Thymus (tissue), 11 donors: ENCODE measurements around the gene AP3M1. TPM values are rescaled to one million over a fixed set of nuclear protein-coding genes. Genes with fewer than 3 reads are reported as not detected.

Experiments used
- DNase-seq, 9 donors: peaks; one replicate each; pipeline ENCODE4 v3.0.0-alpha.2; 2013; ENCODE audit warnings: low spot score in 9 of 9, low read depth in 6 of 9, missing footprints in 1 of 9
- H3K27ac ChIP-seq, 2 donors: one replicate each; pipeline ENCODE4 v1.5.1; 2013; ENCODE audit warnings: control low read depth in 1 of 2, low read depth in 1 of 2, low read length in 1 of 2, mild to moderate bottlenecking in 1 of 2, moderate library complexity in 1 of 2
- H3K27me3 ChIP-seq, 2 donors: one replicate each; pipeline ENCODE4 v1.5.1; 2013; ENCODE audit warnings: low read length in 1 of 2; ENCODE audit not compliant: control insufficient read depth in 2 of 2, insufficient read depth in 1 of 2
- H3K36me3 ChIP-seq, 2 donors: one replicate each; pipeline ENCODE4 v1.5.1; 2013; ENCODE audit warnings: low read length in 1 of 2, mild to moderate bottlenecking in 1 of 2, moderate library complexity in 1 of 2; ENCODE audit not compliant: control insufficient read depth in 2 of 2, insufficient read depth in 2 of 2
- H3K4me1 ChIP-seq, 2 donors: one replicate each; pipeline ENCODE4 v1.5.1; 2013; ENCODE audit warnings: low read length in 2 of 2; ENCODE audit not compliant: control insufficient read depth in 2 of 2, insufficient read depth in 2 of 2
- H3K4me3 ChIP-seq, 2 donors: one replicate each; pipeline ENCODE4 v1.5.1; 2013; ENCODE audit warnings: low read length in 2 of 2, control low read depth in 1 of 2, mild to moderate bottlenecking in 1 of 2
- H3K9me3 ChIP-seq, 2 donors: one replicate each; pipeline ENCODE4 v1.5.1; 2013; ENCODE audit warnings: low read length in 1 of 2, mild to moderate bottlenecking in 1 of 2; ENCODE audit not compliant: control insufficient read depth in 2 of 2, insufficient read depth in 1 of 2
- WGBS: extraction: QIAGEN DNeasy Blood & Tissue Kit; methylation state at CpG from one replicate; pipeline ENCODE4 v1.1.7; 2013; 5-methylcytosine and 5-hydroxymethylcytosine counted together
- polyA plus RNA-seq: library from polyadenylated mRNA; stranded (reverse); fragments of 200-250 nt; gene quantifications from one replicate; pipeline ENCODE4 v1.2.3, GENCODE V29; 2013
- total RNA-seq: library from RNA; stranded (reverse); fragments of 120-200 nt; gene quantifications from one replicate; pipeline ENCODE4 v1.2.4, GENCODE V29; 2013
- donor health status: healthy.

AP3M1 gene
- total and polyA plus RNA-seq, 2 donors, result 14.9 to 31.0 TPM

DNA sequence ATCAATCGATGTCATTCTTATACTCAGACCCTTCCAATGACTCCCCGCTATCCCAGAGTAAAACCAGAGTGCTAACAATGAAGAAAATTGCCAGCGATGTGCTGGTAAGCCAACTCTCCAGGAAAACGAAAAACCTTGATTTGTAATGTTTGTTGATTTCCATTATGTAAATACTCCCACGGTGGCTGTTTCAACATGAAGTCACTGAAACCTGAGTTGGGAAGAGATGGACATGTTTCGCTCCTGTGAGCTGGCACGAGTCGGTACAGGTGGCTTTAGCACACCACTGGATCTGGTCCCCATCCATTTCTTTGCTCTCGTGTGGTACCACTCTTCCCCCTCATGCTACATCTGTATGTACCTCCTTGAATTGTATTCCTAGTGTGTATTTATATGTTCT lies 52.9 kb downstream of the AP3M1 start:
- H3K27ac ChIP-seq, result no peak overlapping the region
- DNase-seq, result no peak
- H3K9me3 ChIP-seq, result no peaks in the 10 kb centered on the region
- H3K4me1 ChIP-seq, result no peaks in the 10 kb centered on the region
- no peaks in the 10 kb centered on the region for H3K36me3 ChIP-seq
- H3K4me3 ChIP-seq, result no peak overlapping the region
- H3K27me3 ChIP-seq, result no peaks in the 10 kb centered on the region
- 96% methylated on average over 9 of the region's 9 CpGs for WGBS

DNA sequence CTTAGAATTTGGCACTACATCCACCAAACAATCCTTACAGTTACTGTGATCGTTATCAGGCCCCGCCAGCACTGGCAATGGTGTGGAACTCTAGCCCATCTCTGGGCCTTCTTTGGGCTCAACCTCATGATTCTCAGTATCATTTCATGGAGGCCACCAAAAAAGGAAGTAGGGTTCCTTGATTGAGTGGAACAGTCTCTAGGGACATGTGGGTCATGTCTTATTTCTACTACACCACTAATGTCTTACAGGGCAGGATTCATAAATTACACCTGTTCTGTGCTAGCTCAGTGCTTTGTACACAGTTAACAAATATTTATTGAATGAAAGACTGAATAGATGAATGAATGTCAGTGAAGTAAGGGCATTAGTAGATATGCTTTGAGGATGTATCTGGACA lies 53.9 kb downstream of the AP3M1 start:
- DNase-seq, result no peak
- Histone ChIP-seq H3K27me3 (no peaks in the 10 kb centered on the region), H3K4me1 (no peaks in the 10 kb centered on the region), H3K4me3 (no peak overlapping the region), H3K27ac (no peak overlapping the region), H3K9me3 (no peaks in the 10 kb centered on the region), H3K36me3 (no peaks in the 10 kb centered on the region)
- WGBS, result 98% methylated on average over 2 of the region's 2 CpGs

DNA sequence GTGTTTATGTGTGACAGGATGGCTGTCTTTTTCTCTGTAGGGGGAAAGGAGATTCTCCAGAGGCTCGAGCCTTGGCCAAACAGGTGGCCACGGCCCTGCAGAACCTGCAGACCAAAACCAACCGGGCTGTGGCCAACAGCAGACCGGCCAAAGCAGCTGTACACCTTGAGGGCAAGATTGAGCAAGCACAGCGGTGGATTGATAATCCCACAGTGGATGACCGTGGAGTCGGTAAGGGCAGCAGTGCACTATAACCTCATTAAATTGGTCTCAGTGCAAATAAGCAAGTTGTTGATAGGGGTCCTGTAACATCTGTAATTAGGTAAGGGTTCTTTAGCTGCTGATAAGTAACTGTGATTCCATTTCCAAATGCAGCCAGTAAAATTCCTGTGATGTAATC lies 56.4 kb downstream of the AP3M1 start:
- no peak for DNase-seq
- no peak overlapping the region for H3K4me3 ChIP-seq
- no peak overlapping the region for H3K27ac ChIP-seq
- no peaks in the 10 kb centered on the region for H3K36me3 ChIP-seq
- no peaks in the 10 kb centered on the region for H3K4me1 ChIP-seq
- 96% methylated on average over 7 of the region's 7 CpGs for WGBS
- H3K27me3 ChIP-seq, result no peaks in the 10 kb centered on the region
- H3K9me3 ChIP-seq, result no peaks in the 10 kb centered on the region

DNA sequence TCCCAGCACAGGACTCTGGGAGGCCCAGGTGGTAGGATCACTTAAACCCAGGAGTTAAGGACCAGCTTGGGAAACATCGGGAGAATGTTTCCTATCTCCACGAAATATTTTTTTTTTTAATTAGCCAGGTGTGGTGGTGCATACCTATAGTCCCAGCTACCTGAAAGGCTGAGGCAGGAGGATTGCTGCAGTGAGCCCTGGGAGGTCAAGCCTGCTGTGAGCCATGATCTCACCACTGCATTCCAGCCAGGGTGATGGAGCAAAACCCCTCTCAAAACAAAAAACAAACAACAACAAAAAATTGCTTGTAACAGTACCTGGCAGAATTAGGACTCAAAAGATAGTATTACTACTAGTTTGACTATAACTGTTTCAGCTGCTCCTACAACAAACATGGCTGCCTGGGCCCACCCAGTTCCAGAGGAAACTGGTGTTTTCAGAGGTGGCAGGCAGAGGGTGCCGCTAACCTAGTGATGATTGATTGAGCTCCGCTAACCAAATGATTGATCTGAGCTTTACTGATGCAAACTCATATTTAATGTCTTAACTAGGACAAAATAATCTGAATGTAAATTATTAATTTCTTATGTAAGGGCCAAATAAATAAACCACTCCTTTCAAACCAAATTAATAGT lies 57.0 kb downstream of the AP3M1 start:
- Histone ChIP-seq H3K27ac (no peak overlapping the region), H3K4me1 (no peaks in the 10 kb centered on the region), H3K27me3 (no peaks in the 10 kb centered on the region), H3K9me3 (no peaks in the 10 kb centered on the region), H3K36me3 (peaks cover 0 to 3% of the 10 kb centered on the region in 2 donors), H3K4me3 (no peak overlapping the region)
- DNase-seq, result no peak
- WGBS, result 97% methylated on average over 4 of the region's 4 CpGs

DNA sequence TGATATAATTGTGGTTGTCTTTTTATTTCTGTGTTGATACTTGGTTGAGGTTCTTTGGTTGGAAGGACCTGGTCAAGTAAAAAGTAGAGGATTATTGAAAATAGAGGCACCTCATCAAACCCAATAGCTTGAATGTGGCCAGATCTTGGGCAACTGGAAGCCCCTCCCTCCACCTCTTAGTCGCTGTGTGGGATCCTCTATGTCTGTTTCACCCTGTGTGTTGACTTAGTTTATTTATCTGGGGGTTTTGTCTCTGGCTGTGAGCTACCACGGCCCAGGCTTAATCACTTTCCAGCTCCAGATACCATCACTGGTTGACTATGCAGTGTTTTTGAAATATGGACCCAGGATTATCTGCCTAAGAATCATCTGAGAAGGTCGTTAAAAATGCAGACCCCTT lies 58.3 kb downstream of the AP3M1 start:
- WGBS, result 97% methylated on average over 3 of the region's 3 CpGs
- peaks cover 0 to 3% of the 10 kb centered on the region in 2 donors for H3K36me3 ChIP-seq
- no peak overlapping the region for H3K4me3 ChIP-seq
- H3K9me3 ChIP-seq, result no peaks in the 10 kb centered on the region
- DNase-seq, result no peak
- no peaks in the 10 kb centered on the region for H3K4me1 ChIP-seq
- H3K27me3 ChIP-seq, result no peaks in the 10 kb centered on the region
- H3K27ac ChIP-seq, result no peak overlapping the region

DNA sequence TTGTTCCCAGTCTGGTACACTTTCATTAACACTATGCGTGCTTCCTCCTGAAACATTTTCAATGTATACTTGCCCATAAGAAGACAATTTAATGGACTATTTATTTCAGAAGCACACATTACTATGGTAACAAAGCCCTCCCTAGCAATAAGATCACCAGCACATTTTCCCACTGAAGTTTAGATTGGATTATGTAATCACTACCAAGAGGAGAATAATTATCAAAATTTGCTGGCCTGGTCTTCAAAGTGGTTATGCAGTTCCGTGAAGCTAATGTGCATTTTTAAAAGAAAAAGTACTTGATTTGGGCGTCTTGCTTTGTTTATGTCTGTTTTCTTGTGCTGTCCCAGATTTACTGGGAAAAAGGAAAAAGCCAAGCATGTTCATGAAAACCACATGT lies 61.9 kb downstream of the AP3M1 start:
- Histone ChIP-seq H3K9me3 (no peaks in the 10 kb centered on the region), H3K27ac (no peak overlapping the region), H3K4me3 (no peak overlapping the region), H3K36me3 (peaks cover 0 to 3% of the 10 kb centered on the region in 2 donors), H3K4me1 (no peaks in the 10 kb centered on the region), H3K27me3 (no peaks in the 10 kb centered on the region)
- DNase-seq, result no peak
- WGBS, result 65% methylated on average over 3 of the region's 3 CpGs

DNA sequence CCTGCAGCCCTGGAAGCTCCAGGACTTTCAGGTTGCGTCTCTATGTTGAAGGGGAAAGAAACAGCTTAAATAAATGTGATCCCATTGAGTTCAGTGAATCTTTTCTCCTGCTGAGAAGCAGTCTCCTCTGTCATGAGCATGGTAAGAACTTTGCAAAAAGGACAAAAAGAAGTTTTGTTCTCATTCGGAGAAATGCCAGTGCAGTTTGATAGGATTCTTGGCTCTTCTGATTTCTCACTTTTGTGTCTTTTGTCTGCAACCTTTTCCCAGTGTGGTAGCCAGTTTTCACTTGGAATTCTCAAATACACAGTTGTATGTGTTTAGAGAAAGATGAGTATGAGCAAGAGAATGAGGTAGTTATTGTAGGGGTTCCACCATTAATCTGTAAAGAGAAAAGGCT lies 64.3 kb downstream of the AP3M1 start:
- Histone ChIP-seq H3K9me3 (no peaks in the 10 kb centered on the region), H3K36me3 (peaks cover 0 to 3% of the 10 kb centered on the region in 2 donors), H3K27ac (no peak overlapping the region), H3K27me3 (no peaks in the 10 kb centered on the region), H3K4me3 (no peak overlapping the region), H3K4me1 (no peaks in the 10 kb centered on the region)
- 99% methylated on average over 2 of the region's 2 CpGs for WGBS
- DNase-seq, result no peak

DNA sequence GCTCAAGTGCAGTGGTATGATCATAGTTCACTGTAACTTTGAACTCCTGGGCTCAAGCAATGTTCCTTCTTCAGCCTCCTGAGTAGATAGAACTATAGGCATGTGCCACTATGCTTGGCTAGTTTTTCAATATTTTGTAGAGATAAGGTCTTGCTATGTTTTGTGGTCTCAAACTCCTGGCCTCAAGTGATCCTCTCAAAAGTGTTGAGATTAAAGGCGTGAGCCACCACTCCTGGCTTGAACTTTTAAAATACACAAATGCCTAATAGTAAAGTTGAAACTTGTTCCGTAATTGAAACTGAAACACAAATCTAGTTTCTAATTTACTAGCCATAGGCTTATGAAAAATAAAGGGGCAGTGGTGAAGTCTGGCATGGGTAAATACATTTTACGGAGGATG lies 65.7 kb downstream of the AP3M1 start:
- peaks cover 0 to 3% of the 10 kb centered on the region in 2 donors for H3K36me3 ChIP-seq
- H3K27ac ChIP-seq, result no peak overlapping the region
- H3K27me3 ChIP-seq, result no peaks in the 10 kb centered on the region
- H3K4me3 ChIP-seq, result no peak overlapping the region
- H3K4me1 ChIP-seq, result no peaks in the 10 kb centered on the region
- 94% methylated on average over 3 of the region's 3 CpGs for WGBS
- no peak for DNase-seq
- H3K9me3 ChIP-seq, result no peaks in the 10 kb centered on the region

DNA sequence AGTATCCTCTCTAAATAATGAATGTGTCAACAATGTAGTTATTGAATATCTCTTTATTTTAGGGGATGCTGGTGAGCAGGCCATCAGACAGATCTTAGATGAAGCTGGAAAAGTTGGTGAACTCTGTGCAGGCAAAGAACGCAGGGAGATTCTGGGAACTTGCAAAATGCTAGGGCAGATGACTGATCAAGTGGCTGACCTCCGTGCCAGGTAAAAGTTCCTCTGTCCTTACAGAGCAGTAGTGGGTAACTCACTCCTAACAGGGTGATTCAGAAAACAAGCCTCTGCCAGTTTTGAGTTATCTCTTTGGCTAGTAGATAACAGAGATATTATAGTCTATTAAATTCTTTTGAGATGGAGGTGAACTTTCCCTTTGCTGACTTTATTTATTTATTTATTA lies 67.3 kb downstream of the AP3M1 start:
- H3K36me3 ChIP-seq, result no peaks in the 10 kb centered on the region
- no peaks in the 10 kb centered on the region for H3K9me3 ChIP-seq
- H3K27me3 ChIP-seq, result no peaks in the 10 kb centered on the region
- H3K27ac ChIP-seq, result no peak overlapping the region
- DNase-seq, result no peak
- H3K4me1 ChIP-seq, result no peaks in the 10 kb centered on the region
- WGBS, result 97% methylated on average over 2 of the region's 2 CpGs
- H3K4me3 ChIP-seq, result no peak overlapping the region
